Ecto neural progenitor cell (in vitro differentiated cells): ENCODE data around the gene UST.
"Not testable (repeated sequence)": the region's sequence is repeated elsewhere in the genome, so short reads cannot be mapped to it uniquely, and the experiment has no call there.

Experiments
- DNase-seq: peaks from one replicate; pipeline ENCODE4 v3.0.0-alpha.2; 2018; ENCODE audit warnings: low spot score

UST gene

GRCh38 chr6:148736774-148737412, 9.9 kb upstream of the UST start:
- DNase-seq: no peak

- DNase-seq: no peak
These were observed 9.0 kb upstream of the UST start for GRCh38 chr6:148737806-148738205.

GRCh38 chr6:148738946-148739821, 7.6 kb upstream of the UST start:
- DNase-seq: no peak

- no peak for DNase-seq
These were observed 7.1 kb upstream of the UST start for GRCh38 chr6:148739822-148740128.

GRCh38 chr6:148743476-148743875, 3.4 kb upstream of the UST start:
- DNase-seq: no peak

GRCh38 chr6:148745926-148746325, 904 bp upstream of the UST start:
- no peak for DNase-seq

- peak; percentile 78 for DNase-seq
These were observed 278 bp downstream of the UST start for GRCh38 chr6:148747145-148747470.

- DNase-seq: peak; percentile 81
These were observed 788 bp downstream of the UST start for GRCh38 chr6:148747471-148748165.

- DNase-seq: no peak
These were observed 2.8 kb downstream of the UST start for GRCh38 chr6:148749674-148750073.

- no peak for DNase-seq
These were observed 4.3 kb downstream of the UST start for GRCh38 chr6:148750838-148751792.

GRCh38 chr6:148751793-148752170, 5.0 kb downstream of the UST start:
- DNase-seq: no peak

- not testable (repeated sequence) for DNase-seq
These were observed 8.5 kb downstream of the UST start for GRCh38 chr6:148755379-148755778.

GRCh38 chr6:148757944-148758480, 11.2 kb downstream of the UST start:
- no peak for DNase-seq

- DNase-seq: no peak
These were observed 11.7 kb downstream of the UST start for GRCh38 chr6:148758492-148758891.

GRCh38 chr6:148760258-148760534, 13.4 kb downstream of the UST start:
- DNase-seq: no peak

GRCh38 chr6:148760568-148761526, 14.0 kb downstream of the UST start:
- peak; percentile 62 for DNase-seq

GRCh38 chr6:148761527-148762011, 14.7 kb downstream of the UST start:
- DNase-seq: no peak

- no peak for DNase-seq
These were observed 15.4 kb downstream of the UST start for GRCh38 chr6:148762231-148762630.

GRCh38 chr6:148764259-148765020, 17.6 kb downstream of the UST start:
- not testable (repeated sequence) for DNase-seq
